Stimulated activated CD4-positive, alpha-beta T cell treated with anti-CD3 and anti-CD28 coated beads, Interleukin-15, amount 100 ng/mL, for 24 hours (primary cell): ENCODE data around the gene MTG2.
A peak's percentile ranks its signal among the peaks of the same experiment; 100 is the strongest.
"Not testable (repeated sequence)": the region's sequence is repeated elsewhere in the genome, so short reads cannot be mapped to it uniquely, and the experiment has no call there.

ENCODE experiments used
- DNase-seq: peaks from one replicate; pipeline ENCODE4 v3.0.0-alpha.2; 2020

MTG2 gene

GRCh38 chr20:62146019-62146755 is 36.6 kb upstream of the MTG2 start:
- no peak for DNase-seq

- no peak for DNase-seq
Measured at GRCh38 chr20:62147125-62147524, 35.7 kb upstream of the MTG2 start.

GRCh38 chr20:62147528-62147927 is 35.3 kb upstream of the MTG2 start:
- DNase-seq, result no peak

GRCh38 chr20:62148383-62148782 is 34.4 kb upstream of the MTG2 start:
- DNase-seq, result not testable (repeated sequence)

GRCh38 chr20:62148908-62149314 is 33.9 kb upstream of the MTG2 start:
- no peak for DNase-seq

GRCh38 chr20:62149532-62150309 is 33.1 kb upstream of the MTG2 start:
- no peak for DNase-seq

GRCh38 chr20:62150310-62150575 is 32.6 kb upstream of the MTG2 start:
- no peak for DNase-seq

GRCh38 chr20:62151225-62151624 is 31.6 kb upstream of the MTG2 start:
- no peak for DNase-seq

- DNase-seq, result no peak
Measured at GRCh38 chr20:62151835-62152364, 30.9 kb upstream of the MTG2 start.

- no peak for DNase-seq
Measured at GRCh38 chr20:62155428-62156253, 27.2 kb upstream of the MTG2 start.

GRCh38 chr20:62156254-62156556 is 26.6 kb upstream of the MTG2 start:
- DNase-seq, result no peak

GRCh38 chr20:62156592-62157386 is 26.0 kb upstream of the MTG2 start:
- peak; percentile 82 for DNase-seq

- DNase-seq, result no peak
Measured at GRCh38 chr20:62157387-62158087, 25.3 kb upstream of the MTG2 start.

- no peak for DNase-seq
Measured at GRCh38 chr20:62158088-62158400, 24.8 kb upstream of the MTG2 start.

- no peak for DNase-seq
Measured at GRCh38 chr20:62158541-62158940, 24.3 kb upstream of the MTG2 start.

GRCh38 chr20:62159052-62159451 is 23.8 kb upstream of the MTG2 start:
- DNase-seq, result no peak

GRCh38 chr20:62159839-62160238 is 23.0 kb upstream of the MTG2 start:
- DNase-seq, result peak; percentile 85

GRCh38 chr20:62160253-62160652 is 22.6 kb upstream of the MTG2 start:
- no peak for DNase-seq

GRCh38 chr20:62160876-62161275 is 22.0 kb upstream of the MTG2 start:
- DNase-seq, result no peak

- no peak for DNase-seq
Measured at GRCh38 chr20:62161347-62161746, 21.5 kb upstream of the MTG2 start.

- DNase-seq, result no peak
Measured at GRCh38 chr20:62162765-62163484, 19.9 kb upstream of the MTG2 start.

- no peak for DNase-seq
Measured at GRCh38 chr20:62163485-62163865, 19.4 kb upstream of the MTG2 start.
